Stimulated activated CD4-positive, alpha-beta T cell treated with anti-CD3 and anti-CD28 coated beads, Interleukin-1b, Interleukin-23, amount 100 ng/mL, for 48 hours (primary cell): ENCODE data around the gene AUH.
"Not testable (repeated sequence)": the region's sequence is repeated elsewhere in the genome, so short reads cannot be mapped to it uniquely, and the experiment has no call there.

ENCODE experiments used
- DNase-seq: peaks from one replicate; pipeline ENCODE4 v3.0.0-alpha.2; 2020

Gene AUH

DNA sequence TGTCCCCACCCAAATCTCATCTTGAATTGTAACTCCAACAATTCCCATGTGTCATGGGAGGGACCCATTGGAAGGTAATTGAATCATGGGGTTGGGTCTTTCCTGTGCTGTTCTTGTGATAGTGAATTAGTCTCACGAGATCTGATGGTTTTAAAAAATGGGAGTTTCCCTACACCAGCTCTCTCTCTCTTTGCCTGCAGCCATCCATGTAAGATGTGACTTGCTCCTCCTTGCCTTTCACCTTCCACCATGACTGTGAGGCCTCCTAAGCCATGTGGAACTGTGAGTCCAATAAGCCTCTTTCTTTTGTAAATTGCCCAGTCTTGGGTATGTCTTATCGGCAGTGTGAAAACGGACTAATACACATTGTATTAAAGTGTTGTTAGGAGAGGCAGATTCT is 16.3 kb upstream of the AUH start:
- not testable (repeated sequence) for DNase-seq

DNA sequence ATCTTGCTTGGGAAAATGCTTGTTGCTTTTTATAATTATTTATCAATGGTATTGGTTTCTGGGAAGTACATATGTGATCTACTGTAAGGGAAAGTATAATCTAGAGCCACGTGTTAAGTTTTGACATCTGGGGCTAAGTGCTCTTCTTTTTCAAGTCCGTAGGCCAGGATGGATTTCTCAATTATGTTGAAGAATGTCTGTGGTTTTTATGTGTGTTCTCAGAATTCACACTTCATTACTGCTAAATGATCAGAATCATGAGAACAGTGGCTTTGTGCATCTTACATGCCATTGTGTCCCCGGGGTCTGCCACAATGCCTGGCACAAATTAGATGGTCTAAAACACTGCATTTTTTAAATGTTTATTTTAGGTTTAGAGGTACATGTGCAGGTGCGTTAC is 14.5 kb upstream of the AUH start:
- DNase-seq: no peak

GRCh38 chr9:91374939-91375338 is 13.2 kb upstream of the AUH start:
- no peak for DNase-seq

DNA sequence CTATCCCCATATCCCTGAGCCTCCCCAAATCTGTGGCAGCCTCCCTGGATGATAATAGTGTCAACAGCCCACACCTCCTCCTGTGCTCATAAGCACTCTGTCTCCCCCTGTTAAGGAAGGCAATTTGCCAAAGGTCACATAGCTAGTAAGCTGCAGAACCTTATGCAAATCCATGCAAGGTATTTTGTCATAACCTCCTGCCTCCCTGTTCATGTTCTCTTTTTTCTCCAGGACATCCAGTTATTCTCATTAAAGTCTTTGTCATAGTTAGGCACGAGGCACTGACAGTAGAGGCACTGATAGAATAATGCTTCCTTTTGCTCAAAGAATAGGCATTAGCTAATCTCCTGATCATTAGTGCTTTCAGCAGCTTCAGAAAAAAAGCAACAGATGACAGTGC is 10.2 kb upstream of the AUH start:
- DNase-seq: no peak

- not testable (repeated sequence) for DNase-seq
Observed at GRCh38 chr9:91370006-91370405, 8.3 kb upstream of the AUH start.

- DNase-seq: no peak
Observed at GRCh38 chr9:91364702-91365101, 3.0 kb upstream of the AUH start.

DNA sequence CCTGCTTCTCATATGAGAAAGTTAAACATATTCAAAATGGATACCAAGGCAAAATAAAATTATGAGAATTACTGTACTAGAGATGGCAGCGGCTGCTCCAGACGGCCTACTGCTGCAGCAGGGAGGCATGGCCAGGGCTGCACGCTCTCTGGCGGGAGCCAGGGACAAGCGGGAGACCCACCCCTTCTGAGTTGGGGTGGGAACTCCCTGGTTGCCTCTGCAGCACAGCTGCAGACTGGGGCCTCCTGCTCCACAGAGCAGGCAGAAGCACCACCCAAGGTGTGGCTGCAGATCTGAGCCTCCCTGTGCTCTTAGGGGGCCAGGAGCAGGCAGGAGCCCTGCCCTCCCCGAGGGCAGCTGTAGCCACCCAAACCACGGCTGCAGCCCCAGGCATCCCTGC is 2.3 kb upstream of the AUH start:
- DNase-seq: no peak

- DNase-seq: no peak
Observed at GRCh38 chr9:91362051-91362611, 413 bp upstream of the AUH start.

- no peak for DNase-seq
Observed at GRCh38 chr9:91360551-91361290, 997 bp downstream of the AUH start.

- peak; percentile 13 for DNase-seq
Observed at GRCh38 chr9:91359734-91360470, 1.8 kb downstream of the AUH start.

DNA sequence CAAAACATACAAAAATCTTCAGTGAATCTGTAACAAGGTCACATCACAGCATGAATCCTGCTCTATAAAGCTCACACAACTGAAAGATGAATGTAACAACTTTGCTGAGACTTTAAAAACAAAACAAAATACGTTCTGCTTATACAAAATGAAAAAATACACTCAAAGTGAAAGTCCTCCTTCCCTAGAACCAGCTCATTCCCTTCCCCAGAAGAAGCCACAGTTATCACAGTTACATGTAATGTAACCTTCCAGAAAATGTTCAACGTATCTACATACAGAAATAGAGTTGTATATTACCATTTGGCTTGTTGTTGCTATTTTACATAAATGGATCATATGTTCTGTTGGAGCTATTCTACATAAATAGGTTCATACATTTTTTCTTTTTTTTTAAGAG is 2.6 kb downstream of the AUH start:
- no peak for DNase-seq

DNA sequence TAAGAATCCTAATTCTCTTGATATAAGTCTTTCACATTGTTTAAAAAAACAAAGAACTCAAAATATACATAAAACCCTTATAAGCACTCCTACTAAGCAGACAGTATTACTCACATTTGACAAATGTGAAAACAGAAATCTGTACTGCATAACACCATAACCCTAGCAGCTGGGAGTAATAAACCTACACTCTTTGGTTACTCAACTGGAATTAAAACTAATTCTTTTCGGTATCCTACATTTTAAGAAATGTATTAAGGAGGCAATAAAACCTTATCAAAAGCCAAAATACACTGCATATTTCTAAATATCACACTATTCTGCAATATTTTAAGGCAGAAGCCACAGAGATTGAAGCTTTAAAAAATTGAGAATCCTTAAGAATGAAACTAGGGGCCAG is 6.8 kb downstream of the AUH start:
- no peak for DNase-seq

DNA sequence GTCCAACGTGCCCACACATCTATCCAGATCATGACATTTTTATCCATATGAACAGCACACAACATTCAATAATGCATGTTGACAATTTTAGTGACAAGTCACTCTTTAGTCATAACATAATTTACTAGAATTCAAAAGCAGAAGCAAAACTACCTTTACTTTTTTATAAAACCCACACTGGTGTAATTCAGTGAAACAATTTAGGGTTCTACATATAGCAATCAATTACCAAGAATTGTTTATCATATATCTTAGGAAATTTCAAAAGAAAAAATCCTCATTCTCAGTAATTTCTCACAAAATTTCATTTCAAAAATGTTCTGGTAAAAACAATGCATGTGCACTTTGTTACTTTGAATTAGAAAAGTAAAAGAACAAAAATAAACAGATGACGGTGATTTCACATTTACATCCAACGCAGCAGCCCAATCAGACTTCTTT is 12.6 kb downstream of the AUH start:
- no peak for DNase-seq

GRCh38 chr9:91348191-91348807 is 13.4 kb downstream of the AUH start:
- no peak for DNase-seq

- no peak for DNase-seq
Observed at GRCh38 chr9:91347377-91347776, 14.3 kb downstream of the AUH start.

GRCh38 chr9:91346644-91347043 is 15.1 kb downstream of the AUH start:
- no peak for DNase-seq

DNA sequence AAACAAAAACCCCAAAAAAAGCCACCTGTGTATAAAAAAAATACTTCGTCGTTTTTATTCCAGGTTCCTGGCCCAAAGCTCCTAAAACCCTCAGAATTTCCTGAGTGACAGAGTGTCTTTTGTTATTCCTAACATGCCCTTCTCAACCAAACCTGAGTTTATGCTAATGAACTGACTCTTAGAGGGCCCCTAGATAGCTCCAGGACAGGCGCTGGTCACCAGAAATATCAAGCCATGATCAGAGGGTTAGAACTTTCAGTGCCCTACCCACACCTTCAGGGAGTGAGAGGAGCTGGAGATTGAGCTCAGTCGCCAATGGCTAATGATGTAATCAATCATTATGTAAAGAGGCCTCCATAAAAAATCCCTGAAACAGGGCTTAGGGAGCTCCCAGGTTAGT is 15.7 kb downstream of the AUH start:
- no peak for DNase-seq

- DNase-seq: no peak
Observed at GRCh38 chr9:91342575-91342974, 19.1 kb downstream of the AUH start.

DNA sequence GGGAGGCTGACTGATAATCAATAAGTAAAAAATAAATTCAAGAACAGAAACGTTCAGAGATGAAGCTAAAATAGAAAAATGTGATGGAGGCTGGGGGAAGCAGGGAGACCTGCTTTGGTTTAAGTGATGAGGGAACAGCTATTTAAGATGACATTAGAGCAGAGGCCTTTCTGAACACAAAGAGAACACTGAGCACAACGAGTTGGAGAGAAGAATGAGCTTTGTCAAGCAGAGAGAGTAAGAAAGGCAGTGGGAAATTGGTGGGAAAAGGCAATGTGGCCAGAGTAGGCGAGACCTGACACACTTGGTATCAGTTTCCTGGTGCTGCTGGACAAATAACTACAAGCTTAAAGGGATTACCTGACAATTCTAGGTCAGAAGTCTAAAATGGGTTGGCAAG is 20.0 kb downstream of the AUH start:
- DNase-seq: no peak

GRCh38 chr9:91341258-91341746 is 20.4 kb downstream of the AUH start:
- no peak for DNase-seq

DNA sequence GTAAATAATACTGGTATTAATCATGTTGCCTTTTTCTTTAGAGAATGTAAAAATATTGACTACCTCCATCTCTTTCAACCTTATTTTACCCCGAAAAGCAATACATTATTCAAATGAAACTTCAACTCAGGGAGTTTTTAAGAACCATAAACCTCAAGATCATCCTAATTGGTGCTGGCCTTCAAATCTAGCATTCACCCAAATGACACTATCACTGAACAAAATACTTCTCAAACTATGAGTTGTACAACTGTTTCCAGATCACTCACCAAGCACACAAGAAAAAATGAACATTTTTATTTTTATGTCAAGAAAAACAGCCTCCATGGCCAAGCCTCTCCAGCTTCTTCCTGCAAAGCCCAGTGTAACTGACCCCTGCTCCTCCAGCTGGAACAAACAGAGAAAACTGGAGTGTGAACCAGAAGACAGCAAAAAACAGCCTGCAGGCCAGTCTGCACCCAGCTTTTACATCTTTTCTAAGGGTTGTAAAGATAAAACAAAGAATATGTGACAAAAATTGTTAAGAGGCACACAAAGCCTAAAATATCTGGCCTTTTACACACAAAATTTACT is 21.2 kb downstream of the AUH start:
- no peak for DNase-seq

GRCh38 chr9:91338681-91339080 is 23.0 kb downstream of the AUH start:
- DNase-seq: no peak

GRCh38 chr9:91336786-91337185 is 24.9 kb downstream of the AUH start:
- DNase-seq: no peak
